NCI-H187 treated with DMSO at 0.1 percent for 48 hours (cell line): ENCODE results near the gene PXMP2.

Source experiments
- DNase-seq: peaks from one replicate; lab custom pipeline; 2025; lab: John Stamatoyannopoulos, UW

Gene PXMP2

DNA sequence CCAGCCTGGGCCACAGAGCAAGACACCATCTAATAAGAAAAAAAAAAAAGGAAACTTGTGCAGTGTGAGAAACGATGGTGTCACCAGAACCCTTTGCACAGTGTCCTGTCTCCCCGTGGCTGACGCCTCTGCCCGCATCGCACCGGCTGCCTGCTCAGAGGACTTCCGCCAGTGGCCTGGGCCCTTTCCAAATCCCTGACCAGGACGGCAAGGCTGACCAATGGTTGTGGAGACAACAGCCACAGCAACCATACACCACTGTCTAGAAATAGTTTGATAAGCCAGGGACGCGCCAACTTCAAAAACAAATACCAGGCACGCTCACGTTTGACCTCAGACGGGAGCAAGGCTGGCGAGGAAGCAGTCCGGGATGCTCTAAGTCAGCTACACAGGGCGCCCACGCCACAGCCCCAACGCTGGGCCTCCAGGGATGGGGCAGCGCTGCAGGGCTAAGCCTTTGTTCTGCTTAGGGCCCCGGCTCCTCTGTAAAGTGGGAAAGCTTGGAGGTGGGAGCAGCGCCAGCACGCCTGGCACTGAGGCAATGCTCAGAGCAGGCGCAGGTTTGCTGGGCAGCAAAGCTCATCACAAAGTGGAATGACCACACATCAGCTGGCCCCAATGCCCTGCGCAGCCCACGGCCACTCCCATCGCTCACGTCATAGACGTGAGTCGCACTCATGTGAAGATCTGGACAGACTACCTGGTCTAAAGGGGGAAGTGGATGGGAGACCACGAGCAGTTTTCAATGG is 35.8 kb downstream of the PXMP2 start:
- no peak for DNase-seq

DNA sequence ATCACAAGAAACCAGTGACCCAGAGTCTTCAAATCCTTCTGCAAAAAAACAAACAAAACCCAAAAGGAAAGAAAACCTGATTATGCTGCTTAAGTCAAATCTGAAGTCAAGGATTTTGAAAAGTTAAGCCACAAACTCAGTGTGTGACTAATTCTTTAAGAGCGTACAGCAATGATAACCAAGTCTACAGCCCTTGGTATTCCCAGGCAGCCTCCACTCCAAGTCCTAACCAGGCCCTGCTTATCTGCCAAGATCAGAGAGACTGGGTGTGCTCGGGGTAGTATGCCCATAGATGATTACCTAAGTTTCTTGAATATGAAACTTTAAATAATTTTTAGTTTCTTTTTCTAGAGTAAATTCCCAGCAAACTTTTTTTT is 36.4 kb downstream of the PXMP2 start:
- no peak for DNase-seq

DNA sequence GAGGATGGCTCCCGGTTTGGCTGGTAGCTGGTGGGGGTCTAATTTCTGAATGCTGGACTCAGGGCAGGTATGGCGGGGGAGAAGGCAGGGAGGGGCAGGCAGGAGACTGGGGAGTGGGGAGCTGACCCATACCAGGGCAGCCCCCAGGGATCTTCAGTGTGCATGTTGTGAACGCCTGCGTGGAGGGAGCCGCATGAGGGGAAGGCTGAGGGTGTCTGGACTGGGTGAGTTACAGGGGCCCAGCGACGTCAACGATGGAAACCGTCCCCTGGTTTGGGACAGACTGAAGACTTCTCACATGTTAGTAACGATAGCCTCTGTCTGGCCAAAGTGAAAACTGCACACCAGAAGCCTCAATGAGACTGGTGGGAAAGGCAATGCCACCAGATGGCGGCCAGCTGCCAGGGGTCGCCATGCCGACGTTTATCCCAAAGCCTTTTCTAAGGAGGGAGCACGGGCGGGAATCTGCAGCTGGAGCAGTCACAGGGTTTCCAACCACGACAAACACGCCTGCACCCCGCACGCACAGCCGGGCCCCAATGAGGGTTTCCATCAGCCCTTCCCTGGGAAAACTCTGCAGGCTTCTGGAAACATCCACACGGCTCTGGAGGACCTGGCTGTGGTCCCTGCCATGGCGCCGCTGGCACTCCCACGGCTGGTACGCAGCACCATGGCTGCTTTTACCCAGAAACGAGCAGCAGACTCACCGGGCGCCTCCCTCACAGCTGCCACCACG is 37.3 kb downstream of the PXMP2 start:
- no peak for DNase-seq

DNA sequence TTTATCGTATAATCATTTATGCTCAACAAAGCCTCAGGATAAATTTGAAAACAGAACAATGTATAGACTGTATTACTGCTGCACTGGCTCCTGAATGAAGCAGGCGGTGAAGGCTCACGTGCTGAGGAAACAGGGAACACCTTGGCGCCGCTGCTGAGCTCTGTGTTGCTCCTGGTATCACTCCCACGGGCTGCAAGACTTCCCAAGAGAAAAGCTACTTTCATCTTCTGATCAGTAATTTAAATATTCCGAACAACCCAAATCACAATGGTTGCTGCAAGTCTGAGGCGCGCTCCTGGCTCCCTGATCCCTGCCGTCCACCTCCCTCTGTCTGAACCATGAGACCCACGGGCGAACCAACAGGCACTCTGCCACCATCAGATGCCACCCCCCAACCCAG is 39.0 kb downstream of the PXMP2 start:
- DNase-seq: no peak

DNA sequence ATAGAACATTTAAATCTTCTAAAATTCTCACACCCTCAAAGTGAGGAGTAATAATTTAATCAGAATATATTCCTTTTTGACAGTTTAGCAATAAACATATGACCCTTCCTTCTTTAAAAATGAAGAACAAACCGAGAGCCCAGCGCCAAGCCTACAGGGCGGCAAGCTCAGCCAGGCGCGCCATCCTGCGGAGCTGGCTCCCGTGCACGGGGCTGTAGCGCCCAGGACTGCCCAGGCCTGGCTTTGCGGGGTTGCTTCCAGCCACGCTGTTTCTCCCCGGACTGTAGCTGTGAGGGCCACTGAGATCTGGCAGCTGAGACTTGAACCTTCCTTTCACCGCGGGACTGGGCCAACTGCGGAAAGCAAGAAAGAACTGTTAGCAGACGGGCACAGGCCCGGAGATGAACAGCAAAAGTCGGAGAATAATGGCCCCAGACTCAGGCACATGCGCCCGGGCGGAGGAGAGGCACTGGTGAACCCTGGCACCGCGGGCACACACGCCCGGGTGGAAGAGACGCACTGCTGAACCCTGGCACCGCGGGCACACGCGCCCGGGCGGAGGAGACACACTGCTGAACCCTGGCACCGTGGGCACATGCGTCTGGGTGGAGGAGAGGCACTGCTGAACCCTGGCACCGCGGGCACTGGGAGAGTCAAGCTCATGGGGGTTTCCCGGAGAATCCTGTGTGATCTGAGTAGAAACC is 39.9 kb downstream of the PXMP2 start:
- no peak for DNase-seq

DNA sequence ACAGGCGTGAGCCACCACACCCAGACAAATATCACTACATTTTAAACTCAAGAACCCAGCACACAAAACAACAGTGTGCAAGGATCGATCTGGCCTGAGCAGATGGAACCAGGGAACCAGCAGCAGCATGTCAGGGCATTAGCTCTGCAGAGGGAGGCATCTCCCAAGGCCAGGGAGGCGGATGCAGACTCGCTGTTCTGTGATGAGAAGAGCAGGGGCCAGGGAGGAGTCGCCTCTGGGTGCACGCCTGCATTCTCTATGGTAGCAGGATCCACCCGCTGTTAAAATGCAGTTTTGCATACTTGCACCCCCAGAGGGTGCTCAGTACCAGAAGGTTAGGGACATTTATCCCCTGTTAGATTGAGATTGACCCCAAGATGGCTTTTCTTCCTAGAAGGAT is 41.1 kb downstream of the PXMP2 start:
- DNase-seq: no peak

DNA sequence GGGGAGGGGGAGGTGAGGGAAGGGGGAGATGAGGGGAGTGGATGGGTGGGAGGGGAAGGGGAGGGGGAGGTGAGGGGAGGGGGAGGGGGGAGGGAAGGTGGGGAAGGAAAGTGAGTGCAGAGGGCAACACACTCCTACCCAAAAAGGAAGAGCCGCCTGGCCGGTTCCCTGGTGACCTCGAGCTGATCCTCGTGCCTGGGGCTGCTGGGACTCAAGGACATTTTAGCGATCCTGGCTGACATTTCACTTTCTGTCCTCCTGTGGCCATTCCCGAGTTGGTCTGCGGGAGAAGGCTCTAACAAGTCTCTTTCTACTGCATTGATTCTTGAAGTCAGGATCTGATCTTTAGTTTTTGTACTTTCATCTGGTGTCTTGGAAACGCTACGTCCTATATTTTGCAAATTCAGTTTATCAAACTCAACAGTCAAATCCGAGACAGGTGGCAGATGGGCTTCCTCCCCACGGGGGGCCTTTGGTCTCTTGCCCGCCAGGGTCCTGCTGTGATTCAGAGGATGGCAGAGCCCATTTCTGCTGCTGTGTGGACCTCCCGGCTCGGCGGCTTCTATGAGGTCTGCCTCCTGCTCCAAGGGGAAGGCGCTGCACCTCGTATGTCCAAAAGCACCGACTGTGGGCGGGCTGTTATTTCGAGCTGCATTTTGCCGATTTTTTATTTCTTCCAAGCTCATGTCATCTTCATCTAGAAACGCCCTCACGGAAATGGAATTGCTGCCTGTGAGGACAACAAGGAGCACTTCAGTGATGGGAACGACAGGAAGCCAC is 42.3 kb downstream of the PXMP2 start:
- no peak for DNase-seq

DNA sequence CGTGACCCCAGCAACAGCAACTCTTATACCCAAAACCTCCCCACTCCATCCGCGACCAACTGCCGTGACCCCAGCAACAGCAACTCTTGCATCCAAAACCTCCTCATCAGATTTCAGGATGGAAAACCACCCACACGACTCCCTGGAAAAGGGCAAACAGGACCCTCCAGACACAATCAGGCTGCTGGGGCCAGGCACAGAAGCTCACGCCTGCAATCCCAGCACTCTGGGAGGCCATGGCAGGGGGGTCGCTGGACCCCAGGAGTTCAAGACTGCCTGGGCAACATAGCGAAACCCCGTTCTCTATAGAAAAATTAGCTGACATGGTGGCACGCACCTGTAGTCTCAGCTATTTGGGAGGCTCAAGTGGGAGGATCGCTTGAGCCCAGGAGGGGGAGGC is 43.0 kb downstream of the PXMP2 start:
- no peak for DNase-seq

DNA sequence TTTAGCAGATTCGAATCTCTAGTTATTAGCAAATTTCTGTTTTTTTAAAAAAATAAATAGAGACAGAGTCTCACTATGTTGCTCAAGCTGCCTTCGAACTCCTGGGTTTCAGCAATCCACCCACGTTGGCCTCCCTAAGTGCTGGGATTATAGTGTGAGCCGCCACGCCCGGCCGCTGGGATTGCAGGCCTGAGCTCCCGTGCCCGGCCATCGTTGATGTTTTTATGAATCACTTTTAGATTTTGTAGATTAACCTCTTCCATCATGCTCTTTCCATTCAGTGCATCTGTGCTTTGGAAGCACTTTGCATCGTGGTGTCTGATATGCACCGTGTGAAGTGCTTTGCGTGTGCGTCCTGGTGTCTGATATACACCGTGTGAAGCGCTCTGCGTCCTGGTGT is 44.2 kb downstream of the PXMP2 start:
- no peak for DNase-seq

DNA sequence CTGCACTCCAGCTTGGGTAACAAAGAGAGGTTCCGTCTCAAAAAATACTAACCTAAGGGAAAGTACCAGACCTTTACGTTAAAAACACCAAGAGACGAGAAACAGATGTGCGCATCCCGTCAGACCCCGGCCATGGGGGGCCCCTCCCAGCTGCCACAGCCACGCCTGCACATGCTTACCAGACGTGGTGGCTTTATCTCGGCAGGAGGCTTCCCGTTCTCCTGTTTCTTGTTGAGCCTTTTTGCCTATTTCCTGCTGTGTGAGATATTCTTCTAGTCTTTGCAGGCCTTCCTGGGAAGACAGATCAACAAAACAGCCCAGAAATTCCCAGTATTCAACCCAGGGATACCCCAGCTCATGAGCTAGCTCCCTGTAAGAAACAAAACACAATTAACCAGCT is 46.8 kb downstream of the PXMP2 start:
- DNase-seq: no peak

DNA sequence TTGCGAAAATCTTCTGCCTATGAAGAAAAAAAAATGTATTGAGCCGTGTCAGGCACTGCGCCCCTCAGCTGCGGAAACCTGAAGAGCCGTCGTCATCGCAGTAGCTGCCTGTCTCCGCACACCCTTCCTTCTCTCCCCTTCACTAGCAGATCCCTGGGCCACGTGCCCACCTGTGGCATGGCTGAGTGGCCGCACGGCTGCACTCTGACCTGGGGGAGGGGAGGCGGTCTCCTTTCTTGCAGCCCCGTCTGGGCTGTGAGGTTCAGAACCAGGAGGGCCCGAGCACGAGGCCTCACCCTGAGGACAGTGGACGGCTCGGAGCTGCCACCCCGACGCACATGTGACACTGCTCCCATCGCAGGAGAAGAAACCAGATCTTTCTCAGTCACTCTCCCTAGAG is 48.1 kb downstream of the PXMP2 start:
- no peak for DNase-seq

DNA sequence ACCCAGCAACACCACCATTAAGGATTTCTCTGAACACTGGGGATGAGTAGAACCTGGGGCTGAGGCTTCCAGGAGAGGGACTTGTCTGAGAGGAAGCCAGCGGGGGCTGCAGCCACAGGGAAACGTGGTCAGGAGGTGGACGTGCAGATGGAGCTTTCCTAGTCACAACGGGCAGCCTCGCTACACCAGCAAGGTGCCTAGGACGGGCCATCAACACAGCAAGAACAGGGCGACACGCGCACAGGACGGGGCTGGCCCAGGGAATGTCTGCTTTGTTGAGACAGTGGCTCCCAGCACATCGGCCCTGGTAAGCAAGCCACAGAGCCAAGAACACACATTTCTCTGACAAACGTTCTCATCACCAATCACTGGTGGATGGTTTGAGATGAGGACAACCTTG is 49.0 kb downstream of the PXMP2 start:
- no peak for DNase-seq

DNA sequence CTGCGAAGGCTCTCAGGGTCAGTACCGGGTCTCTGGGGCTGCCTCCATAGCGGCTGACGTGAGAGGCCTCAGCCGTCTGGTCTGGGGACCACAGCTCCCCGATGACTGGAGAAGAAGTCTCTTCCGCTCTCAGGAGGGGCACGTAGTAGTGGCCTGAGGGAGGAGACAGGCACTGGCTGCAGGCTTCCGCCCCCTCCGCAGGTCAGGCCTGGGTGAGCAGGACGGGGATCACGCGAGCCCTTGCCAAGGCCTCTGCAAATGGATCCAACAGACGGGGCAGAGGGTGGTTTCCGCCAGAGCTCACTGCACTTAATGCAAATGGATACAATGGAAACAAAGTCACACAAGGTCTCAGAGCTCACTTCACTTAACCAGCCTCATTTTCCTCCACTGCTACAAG is 49.5 kb downstream of the PXMP2 start:
- no peak for DNase-seq

DNA sequence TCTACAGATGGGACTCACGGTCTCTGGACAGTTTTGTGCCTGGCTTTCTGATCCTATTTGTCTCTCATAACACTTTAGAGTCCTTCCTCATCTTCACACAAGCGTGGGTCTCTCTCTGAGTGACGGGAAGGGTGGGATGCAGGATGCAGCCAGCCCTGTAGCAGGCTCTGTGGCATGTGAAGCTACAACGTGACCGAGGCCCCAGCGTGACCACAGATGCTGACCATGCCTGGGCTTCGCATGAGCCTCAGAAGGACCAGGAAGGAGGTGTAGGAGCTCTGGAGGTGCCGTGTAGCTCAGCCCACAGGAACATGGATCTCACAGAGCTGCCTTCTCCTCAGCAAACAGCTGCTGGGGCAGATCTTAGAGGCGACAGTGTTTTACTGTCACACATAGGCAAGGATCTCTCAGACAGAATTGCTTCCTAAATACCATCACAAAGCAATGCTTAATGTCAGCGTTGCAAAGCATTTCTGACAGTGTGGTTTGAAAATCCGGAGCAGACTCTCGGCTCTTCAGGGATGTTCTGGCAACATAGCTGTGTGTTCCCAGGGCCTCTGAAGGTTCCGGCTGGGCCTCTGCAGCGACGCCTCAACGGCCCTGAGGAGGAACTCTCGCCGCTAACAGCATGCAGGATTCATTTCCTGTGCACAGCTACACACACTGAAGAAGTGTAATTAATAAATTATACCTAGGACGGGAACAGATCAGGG is 52.4 kb downstream of the PXMP2 start:
- no peak for DNase-seq

DNA sequence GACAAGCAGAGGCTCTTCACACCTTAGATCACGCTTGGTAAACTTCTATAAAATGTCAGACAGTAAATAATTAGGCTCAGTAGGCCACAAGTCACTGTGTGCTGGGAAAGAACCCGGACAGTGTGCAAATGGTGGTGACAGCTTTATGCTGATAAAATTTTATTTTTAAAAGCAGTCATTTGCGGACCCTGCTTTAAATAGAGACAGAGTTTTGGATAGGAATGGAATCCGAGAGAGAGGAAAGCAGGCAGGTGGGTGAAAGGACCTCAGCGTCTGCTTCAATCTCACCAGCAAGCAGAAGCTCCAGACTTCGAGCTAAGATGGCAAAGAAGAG is 52.9 kb downstream of the PXMP2 start:
- DNase-seq: no peak

DNA sequence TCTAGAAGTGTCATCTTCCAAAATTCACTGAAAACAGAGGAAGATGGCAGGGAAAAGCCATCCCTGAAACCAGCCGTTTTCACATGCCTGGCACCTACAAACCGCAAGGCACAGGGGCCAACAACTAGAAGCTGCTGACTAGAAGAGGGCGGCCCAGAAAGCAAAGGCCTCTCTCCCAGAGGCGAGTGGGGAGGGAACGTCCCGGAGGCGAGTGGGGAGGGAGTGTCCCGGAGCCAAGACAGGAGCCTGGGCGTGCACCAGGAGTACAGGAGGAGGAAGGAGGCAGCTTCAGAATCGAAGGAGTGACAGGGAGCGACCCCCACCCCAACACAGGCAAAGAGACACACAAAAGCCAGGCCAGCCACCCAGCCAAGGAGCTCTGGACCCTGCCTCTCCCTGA is 53.3 kb downstream of the PXMP2 start:
- DNase-seq: no peak

DNA sequence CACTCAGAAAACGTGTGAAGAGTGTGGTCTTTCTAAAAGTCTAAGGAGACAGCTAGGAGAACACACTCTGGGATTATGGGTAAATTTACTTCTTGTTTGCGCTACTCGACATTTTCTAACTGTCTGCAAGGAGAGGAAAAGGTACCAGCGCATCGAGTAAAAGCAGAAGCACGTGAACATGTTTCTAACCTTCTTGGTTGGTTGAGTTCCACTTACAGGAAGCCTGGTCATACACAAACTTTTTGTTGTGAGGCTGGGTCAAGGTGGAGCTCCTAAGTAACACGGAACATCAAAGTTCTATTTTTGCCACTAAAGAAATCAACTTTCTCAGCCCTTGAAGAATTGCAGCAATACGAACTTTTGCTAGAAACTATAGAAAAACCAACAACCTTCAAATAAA is 54.2 kb downstream of the PXMP2 start:
- DNase-seq: no peak

DNA sequence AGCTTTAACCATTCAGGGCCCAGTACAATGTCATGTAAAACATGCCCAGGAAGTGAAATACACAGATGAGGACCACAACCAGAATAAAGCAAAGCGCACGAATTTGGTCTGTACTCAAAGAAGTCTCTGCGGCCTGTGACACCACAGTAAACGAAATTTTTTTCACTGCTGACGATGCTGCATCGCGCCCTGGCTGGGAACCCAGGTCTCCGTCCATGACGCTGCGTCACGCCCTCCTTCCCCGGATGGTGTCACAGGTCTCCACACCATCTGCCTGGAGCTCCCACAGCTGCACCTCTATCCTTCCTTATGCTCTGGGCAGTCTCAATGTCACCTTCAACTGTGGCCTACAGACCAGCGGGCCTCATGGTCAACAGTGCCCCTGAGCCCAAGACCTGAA is 56.4 kb downstream of the PXMP2 start:
- DNase-seq: no peak

DNA sequence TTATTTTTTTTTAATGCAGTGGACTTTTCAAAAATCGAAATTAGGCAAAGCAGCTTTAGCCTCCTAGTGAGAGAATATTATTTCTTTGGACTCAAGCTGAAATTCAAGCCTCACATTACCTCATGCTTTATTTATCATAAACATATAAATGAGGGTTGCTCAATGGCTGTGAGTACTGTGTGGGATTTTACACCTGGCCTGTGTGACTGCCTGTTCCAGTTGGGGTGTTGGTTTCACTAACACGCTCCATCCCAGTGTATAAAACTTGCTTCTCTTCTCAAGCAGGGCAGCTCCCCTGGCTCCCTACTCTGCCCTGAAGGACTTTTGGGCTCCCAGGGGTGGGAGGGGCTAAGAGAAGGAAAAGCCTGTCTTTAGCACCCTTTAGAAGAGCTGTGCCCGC is 59.2 kb downstream of the PXMP2 start:
- no peak for DNase-seq

DNA sequence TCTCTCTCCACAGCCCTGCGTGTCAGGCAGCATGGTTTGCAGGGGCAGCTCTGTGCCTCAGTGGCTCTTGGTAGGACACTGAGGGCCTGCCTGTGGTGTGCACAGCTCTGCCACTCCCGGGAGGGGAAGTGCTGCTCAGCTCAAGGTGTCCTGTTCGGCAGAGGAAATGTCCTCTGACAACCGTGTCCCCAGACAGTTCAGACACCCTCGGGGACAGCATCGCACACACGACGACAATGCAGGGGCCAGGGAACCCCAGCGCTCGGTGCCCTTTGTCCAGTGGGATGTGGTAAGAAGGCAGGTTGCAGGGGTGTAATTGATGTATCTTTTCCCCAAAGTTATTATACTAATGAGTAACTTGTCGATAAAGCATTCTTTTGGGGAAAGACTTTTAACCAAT is 60.0 kb downstream of the PXMP2 start:
- no peak for DNase-seq

DNA sequence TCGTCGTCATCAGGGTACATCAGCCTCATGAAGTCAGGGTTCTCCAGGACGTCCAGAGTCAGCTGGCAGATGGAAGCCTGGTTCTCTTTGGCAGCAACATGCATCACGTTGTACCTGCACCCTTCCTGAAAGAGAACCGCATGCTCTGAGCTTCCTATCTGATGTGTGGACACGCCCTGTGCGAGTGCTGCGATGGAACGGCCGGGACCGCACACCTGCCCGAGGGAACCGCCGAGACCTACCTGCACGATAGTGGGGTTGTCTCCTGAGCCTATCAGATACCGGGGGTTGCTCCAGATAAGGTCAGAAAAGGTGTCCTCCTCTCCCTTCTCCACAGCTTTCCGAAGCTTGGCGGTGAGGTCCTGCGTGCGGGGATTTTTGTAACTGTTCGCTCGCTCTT is 60.5 kb downstream of the PXMP2 start:
- DNase-seq: no peak

DNA sequence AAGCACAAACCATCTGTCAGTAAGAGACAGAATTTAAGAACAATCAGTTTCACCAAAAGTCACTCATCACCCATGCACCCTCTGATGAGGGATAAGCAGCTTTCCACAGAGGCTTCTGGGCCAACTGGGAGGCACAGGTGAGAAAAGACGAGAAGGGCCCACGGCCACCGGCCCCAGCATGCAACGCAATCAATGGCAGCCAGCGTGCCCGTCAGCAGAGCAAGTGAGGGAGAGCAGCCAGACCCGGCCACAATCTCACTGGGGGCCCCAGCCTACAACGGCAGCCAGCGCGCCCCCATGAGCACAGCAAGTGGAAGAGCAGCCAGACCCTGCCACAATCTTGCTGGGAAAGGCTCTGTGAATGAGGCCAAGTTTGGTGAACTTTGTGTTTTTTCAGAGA is 60.9 kb downstream of the PXMP2 start:
- DNase-seq: no peak
